HCT116 (cell line): ENCODE measurements around the gene IGFBP4. TPM values are rescaled to one million over a fixed set of nuclear protein-coding genes. Genes with fewer than 3 reads are reported as not detected.
A peak's percentile ranks its signal among the peaks of the same experiment; 100 is the strongest.

Experiments
- ATAC-seq: fragments of 200-7000 bp; cut with Tn5 transposase; 2 replicates; pipeline ENCODE4 v1.9.1; 2020; ENCODE audit warnings: mild to moderate bottlenecking, moderate library complexity
- BruUV-seq: library from RNA; stranded (reverse); fragments of 400-500 nt; replicated peaks from 2 replicates; lab custom pipeline; 2021; lab: Mats Ljungman, UMichigan
- CTCF ChIA-PET: fragments of 300-600 bp; sonication (Branson Sonifier 250); formaldehyde crosslinking; loops from one replicate; lab custom pipeline; 2021; ENCODE audit warnings: antibody characterized with exemption; lab: Charles Lee
- POLR2A ChIA-PET: fragments of 300-600, 350-600 bp; sonication (Branson Sonifier 250); formaldehyde crosslinking; loops from one replicate; lab custom pipeline; 2021; ENCODE audit warnings: antibody characterized with exemption; lab: Charles Lee
- RAD21 ChIA-PET, 2 experiments: fragments of 300-600 bp; sonication (Branson Sonifier 250); formaldehyde crosslinking; loops; one replicate each; lab custom pipeline; 2023; ENCODE audit warnings: low total read pairs in 2 of 2; ENCODE audit not compliant: uncharacterized antibody in 2 of 2, unreplicated experiment in 2 of 2, low non-redundant PET in 1 of 2; lab: Charles Lee
- DNase-seq: peaks from one replicate; pipeline ENCODE4 v3.0.0-alpha.2; 2010; ENCODE audit warnings: low read depth, low spot score
- H2AFZ ChIP-seq: fragments of 200-600 bp; shearing (Covaris generic), sonication (generic); 2 replicates; pipeline ENCODE4 v1.6.1; 2017; ENCODE audit warnings: low read depth, mixed run types, mixed read lengths, antibody characterized with exemption, low read length; ENCODE audit not compliant: poor library complexity, severe bottlenecking
- H3K27ac ChIP-seq: 2 replicates; pipeline ENCODE4 v1.5.1; 2012; ENCODE audit warnings: low read depth, low read length
- H3K27me3 ChIP-seq: fragments of 200-600 bp; sonication (generic); 2 replicates; pipeline ENCODE4 v1.6.1; 2016; ENCODE audit warnings: mixed run types, low read length, mixed read lengths; ENCODE audit not compliant: insufficient read depth
- H3K36me3 ChIP-seq, 2 experiments: fragments of 200-500 bp in 1 of 2; fragments of 200-600 bp in 1 of 2; sonication (Bioruptor generic) in 1 of 2; sonication (generic) in 1 of 2; 2 replicates each; pipeline versions ENCODE4 v1.5.1 to v1.6.1; 2014 to 2016; ENCODE audit warnings: low read length in 2 of 2, inconsistent platforms in 1 of 2, mixed read lengths in 1 of 2, mixed run types in 1 of 2; ENCODE audit not compliant: insufficient read depth in 2 of 2, control insufficient read depth in 1 of 2
- H3K4me1 ChIP-seq, 2 experiments: fragments of 200-600 bp in 1 of 2; sonication (generic) in 1 of 2; 2 replicates each; pipeline versions ENCODE4 v1.5.1 to v1.6.1; 2012 to 2017; ENCODE audit warnings: low read length in 2 of 2, inconsistent platforms in 1 of 2, mild to moderate bottlenecking in 1 of 2, mixed read lengths in 1 of 2, mixed run types in 1 of 2, moderate library complexity in 1 of 2; ENCODE audit not compliant: insufficient read depth in 2 of 2, control insufficient read depth in 1 of 2
- H3K4me2 ChIP-seq: fragments of 200-600 bp; sonication (generic); 2 replicates; pipeline ENCODE4 v1.6.1; 2017; ENCODE audit warnings: mixed run types, low read length, mixed read lengths
- H3K4me3 ChIP-seq, 2 experiments: fragments of 200-600 bp in 1 of 2; sonication (generic) in 1 of 2; replicated peaks in 1 of 2; 2 replicates each; pipeline ENCODE4 v1.5.1; 2011 to 2016; ENCODE audit warnings: low read length in 2 of 2, control low read depth in 1 of 2, low read depth in 1 of 2, mild to moderate bottlenecking in 1 of 2, mixed read lengths in 1 of 2, mixed run types in 1 of 2
- H3K79me2 ChIP-seq: fragments of 200-600 bp; sonication (generic); 2 replicates; pipeline ENCODE4 v1.6.1; 2017; ENCODE audit warnings: mild to moderate bottlenecking, mixed run types, low read length, moderate library complexity, mixed read lengths; ENCODE audit not compliant: insufficient read depth
- H3K9ac ChIP-seq: fragments of 200-600 bp; sonication (generic); 2 replicates; pipeline ENCODE4 v1.6.1; 2016; ENCODE audit warnings: low read length, mixed read lengths
- H3K9me2 ChIP-seq: fragments of 200-600 bp; sonication (generic), shearing (Covaris generic); 2 replicates; pipeline ENCODE4 v1.6.1; 2017; ENCODE audit warnings: mixed run types, mild to moderate bottlenecking, moderate library complexity; ENCODE audit not compliant: insufficient read depth
- H3K9me3 ChIP-seq, 2 experiments: fragments of 200-500 bp in 1 of 2; fragments of 200-600 bp in 1 of 2; sonication (Bioruptor generic) in 1 of 2; sonication (generic) in 1 of 2; 2 replicates each; pipeline ENCODE4 v1.6.1; 2014 to 2017; ENCODE audit warnings: low read length in 2 of 2, mixed read lengths in 2 of 2, inconsistent platforms in 1 of 2, low read depth in 1 of 2, mild to moderate bottlenecking in 1 of 2, mixed run types in 1 of 2, moderate library complexity in 1 of 2; ENCODE audit not compliant: control insufficient read depth in 1 of 2, insufficient read depth in 1 of 2
- H4K20me1 ChIP-seq: fragments of 200-600 bp; sonication (generic), shearing (Covaris generic); 2 replicates; pipeline ENCODE4 v1.6.1; 2017; ENCODE audit warnings: mixed run types, mild to moderate bottlenecking, moderate library complexity; ENCODE audit not compliant: insufficient read depth
- CBX3 ChIP-seq: IDR thresholded peaks from 2 replicates; pipeline ENCODE4 v1.6.1; 2012; ENCODE audit warnings: low read depth
- CEBPB ChIP-seq: IDR thresholded peaks from 2 replicates; pipeline ENCODE4 v1.6.1; 2012; ENCODE audit warnings: low read depth
- EGR1 ChIP-seq: IDR thresholded peaks from 2 replicates; pipeline ENCODE4 v1.6.1; 2012; ENCODE audit warnings: low read depth
- ELF1 ChIP-seq: IDR thresholded peaks from 2 replicates; pipeline ENCODE4 v1.6.1; 2012; ENCODE audit warnings: low read depth, borderline replicate concordance
- JUND ChIP-seq: IDR thresholded peaks from 2 replicates; pipeline ENCODE4 v1.6.1; 2012
- POLR2A ChIP-seq: IDR thresholded peaks from 2 replicates; pipeline ENCODE4 v1.7.0; 2011; ENCODE audit warnings: borderline replicate concordance; ENCODE audit not compliant: insufficient read depth, insufficient read length; ENCODE audit errors: extremely low read depth
- RAD21 ChIP-seq: IDR thresholded peaks from 2 replicates; pipeline ENCODE4 v1.6.1; 2012; ENCODE audit warnings: low read depth, mild to moderate bottlenecking
- SP1 ChIP-seq: IDR thresholded peaks from 2 replicates; pipeline ENCODE4 v1.6.1; 2012; ENCODE audit warnings: low read depth
- ZFX ChIP-seq: fragments of 450-650 bp; IDR thresholded peaks from 2 replicates; pipeline ENCODE4 v1.6.1; 2017
- ZNF274 ChIP-seq: fragments of 200-500 bp; sonication (Bioruptor generic); IDR thresholded peaks from 2 replicates; pipeline ENCODE4 v1.6.1; 2014; ENCODE audit warnings: mild to moderate bottlenecking, low read depth, low read length, inconsistent platforms
- intact Hi-C: fragments of 100-400 bp; cut with micrococcal nuclease; formaldehyde crosslinking; loops from 2 replicates; pipeline ENCODE4 v1.10.0; 2022
- total RNA-seq: library from RNA; stranded (reverse); gene quantifications from one replicate; pipeline ENCODE4 v1.2.1, GENCODE V29; 2021; ENCODE audit not compliant: unreplicated experiment
- TF ChIP-seq, protein P1 (sequence below): IDR thresholded peaks from 2 replicates; pipeline ENCODE4 v1.6.1; 2012

Gene IGFBP4
- total RNA-seq, 1 experiment from 2014 or later = 2.0 TPM

DNA sequence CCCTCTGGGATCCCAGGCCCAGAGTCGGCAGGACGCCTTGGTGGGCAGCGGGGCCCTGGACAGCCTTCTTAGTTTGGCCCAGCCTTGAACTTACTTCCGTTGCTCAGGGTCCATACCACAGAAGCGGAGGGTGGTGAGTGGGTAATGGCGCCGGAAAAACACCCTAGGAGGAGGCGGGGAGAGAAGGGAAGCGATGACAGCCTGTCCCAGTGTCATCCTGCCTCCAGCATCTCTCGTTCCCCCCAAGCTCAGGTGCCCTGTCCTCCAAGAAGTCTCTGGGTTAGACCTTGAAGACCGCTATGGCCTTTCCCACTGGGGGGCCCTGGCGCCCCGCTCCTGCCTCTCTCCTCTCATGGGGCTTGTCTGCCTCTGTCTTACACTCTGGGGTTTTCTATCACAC is 35.2 kb downstream of the IGFBP4 start:
- Histone ChIP-seq H3K4me2 (no peak overlapping the region), H3K27ac (no peak overlapping the region), H3K4me1 (peaks cover 35 to 68% of the 10 kb centered on the region in 2 experiments), H3K27me3 (no peaks in the 10 kb centered on the region), H3K79me2 (no peaks in the 10 kb centered on the region), H2AFZ (no peak overlapping the region), H3K9me3 (no peaks in the 10 kb centered on the region), H4K20me1 (no peaks in the 10 kb centered on the region), H3K4me3 (no peak overlapping the region), H3K9ac (no peak overlapping the region), H3K9me2 (no peaks in the 10 kb centered on the region), H3K36me3 (peaks cover 4 to 9% of the 10 kb centered on the region in 2 experiments; a peak in 2 of 4 replicates)
- no peak for DNase-seq
- POLR2A ChIA-PET = no interaction called here
- no TSS peak for BruUV-seq
- intact Hi-C loops = no loop called here
- RAD21 ChIA-PET = no interaction called here
- CTCF ChIA-PET = interaction anchor here (1.0 kb wide), 1 partner anchor 61 kb away, joined by 3 read pairs; the partner anchor contains the start of gene TOP2A
- ATAC-seq = no peak
- no peak for TF ChIP-seq ZNF274

GRCh38 chr17:40479754-40480480 is 36.7 kb downstream of the IGFBP4 start:
- ChIA-PET CTCF (no interaction called here), POLR2A (no interaction called here), RAD21 (interaction anchor here in 1 of 2 experiments (0.5 kb wide), 1 partner anchor 1191 kb away, joined by 5 read pairs; no protein-coding TSS in a partner anchor)
- Histone ChIP-seq H3K9ac (no peak overlapping the region), H4K20me1 (no peaks in the 10 kb centered on the region), H3K36me3 (peaks cover 4 to 9% of the 10 kb centered on the region in 2 experiments; a peak in 2 of 4 replicates), H3K9me2 (no peaks in the 10 kb centered on the region), H3K79me2 (no peaks in the 10 kb centered on the region), H3K9me3 (no peaks in the 10 kb centered on the region), H3K4me3 (no peak overlapping the region), H3K27ac (peak overlapping the region; percentile 16; the same call in 1 of the 2 replicates), H3K4me1 (peaks cover 43 to 81% of the 10 kb centered on the region in 2 experiments), H3K27me3 (no peaks in the 10 kb centered on the region), H3K4me2 (peak overlapping the region; percentile 51), H2AFZ (no peak overlapping the region)
- ATAC-seq (no peak), DNase-seq (no peak)
- intact Hi-C loops = no loop called here
- TF ChIP-seq ZNF274 (no peak), RAD21 (no peak), ZFX (no peak), CBX3 (no peak), ELF1 (no peak), POLR2A (no peak), CEBPB (no peak), JUND (no peak), EGR1 (no peak), SP1 (no peak)
- TF ChIP-seq, protein P1, sequence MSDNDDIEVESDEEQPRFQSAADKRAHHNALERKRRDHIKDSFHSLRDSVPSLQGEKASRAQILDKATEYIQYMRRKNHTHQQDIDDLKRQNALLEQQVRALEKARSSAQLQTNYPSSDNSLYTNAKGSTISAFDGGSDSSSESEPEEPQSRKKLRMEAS = no peak
- no TSS peak for BruUV-seq
